GM19324 (cell line): ENCODE data around the gene SLC9A8.

ENCODE experiments used
- ATAC-seq: cut with Tn5 transposase; IDR thresholded peaks from one replicate; pipeline ENCODE4 v1.9.1; 2021; ENCODE audit warnings: mild to moderate bottlenecking, moderate library complexity; ENCODE audit not compliant: unreplicated experiment, low FRiP score

Gene SLC9A8

DNA sequence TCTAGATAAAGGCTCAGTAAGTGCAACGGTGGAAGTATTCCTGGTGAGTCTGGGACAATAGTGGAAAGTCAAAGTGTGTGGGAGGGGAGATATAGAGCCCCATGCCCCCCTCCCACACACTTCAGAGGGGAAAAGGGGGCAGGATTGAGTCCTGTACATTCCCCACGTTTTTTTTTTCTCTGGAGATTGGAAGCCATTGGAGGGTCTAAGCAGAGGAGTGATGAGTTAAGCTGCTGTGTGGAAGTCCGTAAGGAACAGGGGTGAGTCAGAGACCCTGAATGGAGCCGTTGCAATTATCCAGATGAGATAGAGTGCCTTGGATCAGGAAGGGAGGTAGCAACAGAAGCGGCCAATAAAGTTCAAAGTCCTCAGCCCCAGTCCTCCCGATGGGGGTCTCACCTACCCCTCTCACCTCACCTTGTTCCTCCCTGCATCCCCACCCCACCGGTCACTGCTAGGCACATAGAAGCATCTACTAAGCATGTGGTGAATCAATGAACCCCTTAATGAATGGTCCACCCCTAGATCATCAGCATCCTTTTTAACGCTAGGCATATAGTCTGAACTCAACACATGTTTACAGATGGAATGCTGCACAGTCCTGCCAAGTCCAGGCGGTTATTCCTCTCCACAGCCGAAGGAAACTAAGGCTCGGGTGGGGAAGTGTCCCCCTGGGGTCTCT, 662 bp upstream of the SLC9A8 start:
- no peak for ATAC-seq

DNA sequence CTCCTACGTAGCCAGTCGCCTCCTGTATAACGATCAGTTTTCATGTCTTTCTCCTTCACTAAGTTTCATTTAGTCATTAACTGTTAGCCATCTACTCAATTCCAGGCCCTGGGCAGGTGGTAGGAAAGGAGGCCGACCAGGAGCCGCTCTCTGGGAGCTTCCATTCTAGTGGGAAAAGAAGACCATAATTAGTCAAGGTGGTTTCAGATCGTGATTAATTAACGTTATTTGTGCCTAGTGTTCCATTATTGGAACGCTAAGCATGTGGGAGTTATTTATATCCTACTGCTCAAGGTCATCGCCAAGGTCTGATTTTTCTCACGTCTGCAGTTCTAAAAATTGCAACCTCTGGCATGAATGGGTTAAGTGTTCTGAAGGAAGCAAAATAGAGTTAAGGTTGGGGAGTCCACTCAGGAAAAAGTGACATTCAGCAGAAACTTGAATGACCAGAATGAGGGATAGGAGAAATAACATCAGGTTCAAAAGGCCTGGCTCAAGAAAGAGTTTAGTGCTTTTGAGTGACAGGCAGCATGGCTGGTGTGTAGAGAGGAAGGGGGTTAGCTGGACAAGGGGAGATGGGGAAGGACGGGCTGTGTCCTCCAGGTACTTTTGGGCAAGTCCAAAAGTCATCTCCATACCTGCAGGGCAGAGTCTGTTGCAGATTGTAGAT, 812 bp downstream of the SLC9A8 start:
- no peak for ATAC-seq

DNA sequence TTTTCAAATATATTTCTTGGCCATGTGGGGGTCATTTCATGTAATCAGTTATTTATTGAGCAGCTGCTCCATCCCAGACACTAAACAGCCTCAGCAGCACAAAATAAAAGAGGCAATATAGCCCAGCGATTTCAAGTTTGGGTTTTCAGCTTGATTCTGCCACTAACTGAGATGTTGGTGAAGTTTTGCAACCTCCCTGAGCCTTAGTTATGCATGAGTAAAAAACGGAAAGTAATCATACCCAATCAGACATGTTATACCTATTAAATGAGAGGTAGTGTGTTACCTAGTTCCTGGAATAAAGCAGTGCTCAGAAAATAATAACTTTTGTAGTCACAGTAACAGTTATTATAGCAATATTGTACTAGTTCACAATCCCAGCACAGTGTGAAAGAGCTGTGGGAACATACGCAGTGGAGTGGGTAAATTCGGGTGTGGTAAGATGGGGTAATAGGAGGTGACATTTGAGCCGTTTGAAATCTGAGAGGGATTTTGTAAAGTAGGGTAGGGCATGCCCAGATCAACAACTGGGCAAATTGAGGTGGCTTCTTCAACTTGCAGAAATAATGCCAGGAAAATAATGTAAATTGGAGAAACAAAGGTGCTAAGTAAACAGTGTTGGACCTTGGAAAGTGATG, 1.5 kb downstream of the SLC9A8 start:
- ATAC-seq, result no peak

DNA sequence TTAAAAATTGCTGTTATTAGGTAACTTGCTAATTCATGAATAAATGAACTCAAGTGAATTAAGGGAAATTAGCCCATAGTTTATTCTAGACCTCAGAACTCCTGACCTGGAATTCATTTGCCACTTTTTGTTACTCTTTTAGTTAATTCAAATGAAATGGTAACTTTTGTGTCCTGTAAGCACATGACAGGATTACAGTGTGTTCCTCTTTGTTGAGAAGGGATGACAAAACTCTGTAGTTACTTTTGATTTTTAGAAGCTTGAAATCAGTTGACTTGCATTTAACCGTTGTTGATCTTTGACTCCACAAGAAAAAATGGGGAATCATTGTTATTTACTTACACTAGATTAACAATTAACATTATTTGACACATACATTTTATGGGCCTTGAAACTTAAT, 6.2 kb downstream of the SLC9A8 start:
- ATAC-seq, result no peak

DNA sequence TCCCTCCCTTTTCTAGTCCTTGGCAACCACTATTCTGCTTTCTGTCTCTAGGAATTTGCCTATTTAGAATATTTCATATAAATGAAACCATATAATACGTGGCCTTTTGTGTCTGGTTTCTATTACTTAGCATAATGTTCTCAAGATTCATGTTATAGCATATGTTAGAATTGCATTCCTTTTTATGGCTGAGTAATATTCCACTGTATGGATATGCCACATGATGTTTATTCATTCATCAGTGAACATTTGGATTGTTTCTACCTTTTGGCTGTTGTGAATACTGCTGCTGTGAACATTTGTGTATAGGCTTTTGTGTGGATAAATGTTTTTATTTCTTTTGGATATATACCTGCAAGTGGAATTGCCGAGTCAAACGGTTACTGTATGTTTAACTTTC, 7.1 kb downstream of the SLC9A8 start:
- ATAC-seq, result no peak

DNA sequence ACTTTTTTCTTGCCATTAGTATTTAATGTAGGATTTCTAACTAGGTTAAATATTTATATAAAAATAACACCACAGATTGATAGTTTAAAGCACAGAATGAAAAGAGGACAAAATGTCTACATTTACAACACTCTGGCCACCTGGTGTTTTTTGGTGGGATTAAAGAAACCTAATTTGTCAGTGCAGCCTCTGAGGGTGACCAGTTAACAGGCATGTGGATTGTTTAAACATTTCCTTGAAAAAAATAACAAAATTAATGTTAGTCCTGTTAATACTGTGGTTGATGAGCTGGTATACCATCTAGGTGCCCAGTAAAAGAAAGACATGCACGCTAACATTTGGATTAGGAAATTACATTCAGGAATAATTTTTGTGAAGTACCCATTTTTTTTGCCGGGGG, 8.8 kb downstream of the SLC9A8 start:
- no peak for ATAC-seq

DNA sequence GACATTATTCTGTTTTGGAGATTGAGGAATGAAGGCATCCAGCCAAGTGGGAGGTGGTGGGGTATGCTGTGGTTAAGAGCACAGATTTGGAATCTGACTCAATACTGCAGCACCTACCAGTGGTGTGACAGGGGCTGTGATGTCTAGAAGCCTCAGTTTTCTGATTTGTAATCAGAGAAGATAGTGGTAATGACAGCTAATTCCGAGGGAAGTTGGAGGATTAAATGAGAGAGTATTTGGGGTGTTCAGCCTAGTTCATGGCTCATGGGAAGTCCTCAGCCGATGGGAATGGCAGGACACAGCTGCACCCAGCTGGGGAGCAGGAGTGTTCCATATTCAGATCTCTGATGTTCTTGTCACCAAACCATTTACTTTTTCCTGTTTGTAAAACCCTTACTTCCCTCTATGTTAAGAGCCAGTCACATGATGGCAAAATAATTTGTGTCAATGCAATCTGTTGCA, 9.3 kb downstream of the SLC9A8 start:
- no peak for ATAC-seq

DNA sequence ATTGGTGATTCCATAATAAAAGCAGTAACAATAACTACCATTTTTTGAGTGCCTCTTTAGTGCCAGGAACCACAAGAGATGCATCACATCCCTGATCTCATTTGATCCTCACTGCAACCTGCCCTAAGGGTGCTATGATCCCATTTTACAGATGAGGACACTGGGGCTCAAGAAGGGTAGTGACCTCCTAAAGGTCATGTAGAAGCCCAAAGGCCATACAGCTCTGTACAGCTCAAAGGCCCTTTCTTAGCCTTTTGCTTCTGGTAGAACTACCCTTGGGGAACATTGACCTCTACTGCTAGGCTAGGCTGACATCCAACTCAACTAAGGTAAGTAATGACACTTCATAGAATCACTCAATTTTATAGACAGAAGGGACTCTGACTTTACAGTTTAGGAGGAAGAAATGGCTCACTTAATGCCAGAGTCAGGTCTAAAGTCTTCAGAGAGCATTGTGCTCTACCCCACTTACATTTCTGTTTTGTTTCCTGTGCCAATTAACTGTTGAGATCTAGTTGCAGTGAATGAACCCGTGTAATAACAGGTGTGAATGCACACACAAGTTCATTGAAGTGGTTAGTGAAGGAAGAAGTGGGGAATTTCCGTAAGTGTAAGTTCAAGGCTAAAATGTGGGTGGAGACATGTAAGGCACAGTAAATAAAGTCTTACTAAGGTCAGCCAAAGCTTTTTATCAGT, 10.7 kb downstream of the SLC9A8 start:
- ATAC-seq, result no peak

DNA sequence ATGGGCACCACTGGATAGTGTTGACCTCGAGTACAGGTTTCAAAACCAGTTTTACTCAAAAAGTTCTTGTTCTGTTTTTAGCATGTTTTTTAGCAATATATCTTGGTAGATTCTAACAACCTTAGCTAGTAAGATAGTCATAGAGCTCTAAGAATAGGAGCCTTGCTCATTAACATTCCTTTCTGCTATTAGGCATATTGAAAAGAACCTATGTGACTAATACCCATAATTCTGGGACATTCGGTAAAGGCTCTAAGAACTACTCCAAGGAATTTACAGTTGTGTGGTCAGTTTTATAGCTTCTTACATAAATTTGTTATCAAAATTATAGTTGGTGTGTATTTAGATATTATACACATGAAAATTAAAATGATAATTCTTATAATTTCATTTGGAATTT, 11.6 kb downstream of the SLC9A8 start:
- no peak for ATAC-seq

DNA sequence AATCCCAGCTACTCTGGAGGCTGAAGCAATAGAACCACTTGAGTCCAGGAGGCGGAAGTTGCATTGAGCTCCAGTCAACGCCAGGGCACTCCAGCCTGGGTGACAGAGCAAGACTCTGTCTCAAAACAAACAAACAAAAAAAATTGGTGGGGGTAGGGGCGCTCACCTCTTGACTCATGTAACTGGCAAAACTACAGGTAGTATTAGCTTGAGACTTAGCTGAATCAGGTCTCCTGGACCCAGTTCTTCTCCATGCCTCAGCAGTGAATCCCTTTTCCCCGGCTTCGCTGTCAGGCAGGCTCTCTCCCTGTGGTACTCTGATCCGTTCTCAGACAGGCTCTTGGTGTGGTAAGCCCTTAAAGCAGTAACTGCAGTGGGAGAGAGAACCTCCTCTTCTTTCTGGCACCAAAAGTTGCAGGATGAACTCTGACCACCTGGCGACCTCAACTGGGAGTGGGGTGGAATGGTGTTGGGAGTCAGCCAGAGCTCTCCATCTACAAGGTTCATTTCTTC, 12.9 kb downstream of the SLC9A8 start:
- ATAC-seq, result no peak

DNA sequence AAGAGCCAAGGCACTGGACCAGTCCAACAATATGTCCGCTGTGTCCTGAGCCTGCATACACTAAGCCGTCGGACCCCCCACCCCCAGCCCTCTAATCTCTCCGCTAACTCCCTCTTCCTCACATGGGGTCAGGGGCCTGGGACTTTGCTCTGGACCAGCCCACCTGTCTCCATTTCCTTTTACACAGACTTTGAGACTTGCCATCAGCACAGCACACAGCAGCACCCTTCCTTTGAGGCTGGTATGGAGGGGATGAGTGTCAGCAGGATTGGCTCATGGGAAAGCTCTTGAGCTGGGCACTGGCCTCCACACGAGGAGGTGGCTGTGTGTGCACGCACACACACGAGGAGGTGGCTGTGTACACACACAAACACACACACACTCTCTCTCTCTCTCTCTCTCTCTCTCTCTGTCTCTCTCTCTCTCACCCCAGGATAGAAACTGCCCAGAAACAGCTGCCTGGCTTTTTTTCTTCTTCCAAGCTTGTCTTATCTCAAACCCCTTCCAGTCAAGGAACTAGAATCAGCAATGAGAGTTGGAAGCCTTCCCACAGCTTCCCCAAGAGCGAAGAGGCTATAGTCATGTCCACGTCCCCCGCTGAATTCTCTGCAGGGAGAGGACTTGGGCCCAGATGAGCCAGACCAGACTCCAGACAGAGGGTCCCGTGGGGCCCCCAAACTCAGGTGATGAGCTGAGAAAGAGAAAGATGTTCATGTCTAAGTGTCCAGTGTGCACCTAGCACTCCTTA, 18.6 kb downstream of the SLC9A8 start:
- no peak for ATAC-seq

DNA sequence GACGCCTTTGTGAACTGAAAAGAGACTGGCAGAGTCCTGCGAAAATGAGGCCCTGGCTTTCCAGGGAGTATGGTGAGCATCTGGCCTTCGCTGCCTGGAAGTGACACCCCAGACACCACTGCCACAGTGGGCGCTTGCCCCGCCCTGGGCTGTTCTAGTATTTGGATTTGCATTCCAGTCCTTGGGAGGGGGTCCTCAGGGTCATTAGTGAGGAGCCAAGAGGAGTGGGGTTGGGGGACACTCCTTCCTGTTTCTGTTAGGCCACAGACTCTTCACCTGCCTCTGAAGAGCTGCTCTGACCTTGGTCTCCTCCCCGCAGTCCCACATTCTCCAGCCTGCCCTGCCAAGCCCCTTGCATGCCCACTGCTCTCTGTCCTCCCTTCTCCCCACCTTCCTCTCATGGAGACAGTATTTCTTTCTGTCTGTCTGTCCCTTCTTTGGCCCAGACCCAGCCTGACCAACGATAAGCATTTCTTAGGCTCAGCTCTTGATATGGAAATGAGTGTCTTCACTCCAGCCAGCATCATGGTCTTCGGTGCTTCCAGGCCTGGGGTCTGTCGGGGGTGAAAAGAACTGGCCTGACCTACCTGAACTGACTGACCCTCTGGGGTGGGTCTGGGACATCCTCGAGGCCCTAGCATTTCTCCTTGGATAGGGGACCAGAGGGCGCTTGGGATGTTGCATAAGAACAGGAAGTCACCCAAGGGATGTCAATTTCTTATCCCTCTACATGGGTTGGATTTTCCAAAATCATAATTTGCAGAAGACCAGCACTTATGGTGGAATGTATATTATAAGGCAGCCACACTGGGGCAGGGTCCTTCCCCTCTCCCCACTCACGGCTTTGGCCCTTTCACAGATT, 19.4 kb downstream of the SLC9A8 start:
- ATAC-seq, result no peak

DNA sequence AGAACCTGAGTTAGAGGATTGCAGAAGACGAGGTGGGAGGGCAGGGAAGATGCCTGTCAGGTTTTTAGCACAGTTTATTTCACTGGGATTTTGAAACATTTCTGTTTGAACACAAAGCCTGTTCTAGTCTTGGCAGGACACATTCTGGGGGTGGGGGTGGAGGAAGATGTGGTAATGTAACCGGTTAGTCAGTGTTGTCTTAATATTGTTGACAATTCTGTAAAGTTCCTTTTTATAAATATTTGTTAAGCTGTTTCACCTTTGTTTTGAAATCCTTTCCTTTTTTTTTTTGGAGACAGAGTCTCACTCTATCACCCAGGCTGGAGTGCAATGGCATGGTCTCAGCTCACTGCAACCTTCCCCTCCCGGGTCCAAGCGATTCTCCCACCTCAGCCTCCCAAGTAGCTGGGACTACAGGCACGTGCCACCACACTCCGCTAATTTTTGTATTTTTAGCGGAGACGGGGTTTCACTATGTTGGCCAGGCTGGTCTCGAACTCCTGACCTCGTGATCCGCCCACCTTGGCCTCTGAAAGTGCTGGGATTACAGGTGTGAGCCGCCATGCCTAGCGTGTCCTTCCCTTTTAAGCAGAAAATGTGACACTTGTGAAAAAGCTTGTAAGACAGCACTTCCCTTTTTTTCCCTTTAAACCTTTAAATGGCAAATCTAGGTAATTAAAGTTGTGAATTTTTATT, 20.2 kb downstream of the SLC9A8 start:
- ATAC-seq, result no peak

DNA sequence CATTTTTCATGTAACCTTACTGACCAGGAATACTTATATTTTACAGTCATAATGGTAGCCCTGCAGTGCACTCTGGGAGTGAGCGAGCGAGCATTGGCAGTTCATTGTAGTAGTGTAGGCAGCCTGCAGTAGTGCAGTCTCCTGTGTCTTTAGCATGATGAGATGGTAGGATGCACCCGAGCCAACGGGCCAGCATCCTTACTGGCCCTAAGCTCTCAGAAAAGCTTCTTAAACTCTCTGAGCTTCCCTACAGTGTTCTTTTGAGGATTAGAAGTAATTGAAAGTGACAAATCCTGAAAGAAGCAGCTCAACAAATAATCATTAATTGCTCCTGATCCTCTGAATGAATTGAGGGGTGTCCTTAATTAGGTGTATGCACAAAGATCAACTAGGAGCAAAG, 20.9 kb downstream of the SLC9A8 start:
- no peak for ATAC-seq

DNA sequence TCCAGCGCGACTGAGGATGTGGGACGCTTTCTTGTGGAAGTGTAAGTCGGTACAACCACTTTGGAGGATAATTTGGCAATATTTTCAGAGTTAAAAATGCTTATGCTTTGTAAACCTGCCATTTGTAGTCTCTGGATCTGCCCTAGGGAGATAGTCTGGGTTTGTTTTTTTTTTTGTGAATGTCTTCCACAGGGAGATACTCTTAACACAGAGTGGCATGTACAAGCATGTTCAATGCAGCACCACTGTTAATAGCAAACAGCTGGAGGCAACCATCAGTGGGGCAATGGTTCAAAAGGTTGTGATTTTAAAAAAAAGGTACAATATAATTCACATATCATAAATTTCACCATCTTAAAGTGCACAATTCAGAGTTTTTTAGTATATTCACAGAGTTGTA, 22.4 kb downstream of the SLC9A8 start:
- no peak for ATAC-seq

DNA sequence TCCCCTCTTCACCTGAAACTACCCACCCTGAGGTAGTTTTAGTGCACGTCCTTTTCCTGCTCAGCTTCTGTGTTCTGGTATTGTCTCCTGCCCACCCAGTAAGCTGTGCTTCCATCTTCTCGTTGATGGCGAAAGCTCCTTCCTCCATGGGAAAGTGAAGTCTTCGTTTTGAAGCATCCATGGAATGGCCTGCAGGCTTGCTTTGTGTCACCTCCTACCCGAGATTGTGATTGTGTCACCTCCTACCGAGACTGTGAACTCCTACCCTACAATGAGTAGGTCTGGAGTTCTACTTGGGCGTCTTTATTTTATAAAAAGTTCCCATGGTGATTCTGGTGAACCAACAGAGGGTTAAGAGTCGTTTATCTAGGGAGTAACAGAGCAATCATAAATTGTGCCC, 25.9 kb downstream of the SLC9A8 start:
- ATAC-seq, result no peak

DNA sequence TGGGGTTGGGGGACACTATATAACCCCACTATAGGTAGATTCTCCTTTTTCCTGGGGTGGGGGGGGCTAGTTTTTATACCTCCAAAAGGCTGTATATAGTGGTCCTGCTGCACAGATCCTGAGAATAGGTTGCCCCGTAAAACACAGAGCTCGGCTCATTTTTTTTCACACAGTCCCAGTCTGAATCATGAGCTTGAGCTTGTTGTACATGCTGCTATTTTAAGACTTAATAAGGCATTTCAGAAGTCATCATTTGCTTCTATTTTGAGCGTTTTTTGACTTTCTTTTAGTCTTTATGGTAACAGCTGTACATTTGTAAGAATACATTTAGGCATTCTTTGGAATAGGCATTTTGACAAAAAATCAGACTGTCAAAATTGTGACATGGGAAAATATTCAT, 30.5 kb downstream of the SLC9A8 start:
- ATAC-seq, result no peak

DNA sequence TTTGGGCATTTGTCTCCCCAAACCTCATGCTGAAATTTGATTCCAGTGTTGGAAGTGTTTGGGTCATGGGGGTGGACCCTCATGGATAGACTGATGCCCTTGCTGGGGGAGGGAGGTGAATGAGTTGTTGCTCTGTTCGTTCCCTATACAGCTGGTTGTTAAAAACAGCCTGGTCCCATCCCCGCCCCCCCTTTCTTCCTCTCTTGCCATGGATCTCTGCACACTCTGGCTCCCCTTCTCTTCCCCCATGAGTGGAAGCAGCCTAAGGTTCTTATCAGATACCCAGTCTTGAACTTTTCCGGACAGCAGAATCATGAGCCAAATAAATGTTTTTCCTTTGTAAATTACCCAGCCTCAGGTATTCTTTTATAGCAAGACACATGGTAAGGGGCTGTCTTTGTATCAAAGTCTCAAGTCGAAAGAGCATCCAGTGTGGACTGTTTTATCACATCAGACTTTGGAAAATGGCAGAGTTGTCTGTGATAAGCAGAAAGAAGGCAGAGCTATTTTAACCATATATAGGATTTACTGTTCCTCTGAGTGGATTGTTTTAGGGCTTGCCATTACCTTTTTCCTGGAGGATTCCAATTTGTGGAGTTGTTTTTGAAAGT, 31.2 kb downstream of the SLC9A8 start:
- no peak for ATAC-seq
